GM21619 (cell line): Measurements from ENCODE around the gene EPN2.

ENCODE experiments used
- ATAC-seq: cut with Tn5 transposase; IDR thresholded peaks from one replicate; pipeline ENCODE4 v1.9.1; 2021; ENCODE audit not compliant: unreplicated experiment

Gene EPN2

GRCh38 chr17:19290066-19290705 lies 53.0 kb downstream of the EPN2 start:
- no peak for ATAC-seq

DNA sequence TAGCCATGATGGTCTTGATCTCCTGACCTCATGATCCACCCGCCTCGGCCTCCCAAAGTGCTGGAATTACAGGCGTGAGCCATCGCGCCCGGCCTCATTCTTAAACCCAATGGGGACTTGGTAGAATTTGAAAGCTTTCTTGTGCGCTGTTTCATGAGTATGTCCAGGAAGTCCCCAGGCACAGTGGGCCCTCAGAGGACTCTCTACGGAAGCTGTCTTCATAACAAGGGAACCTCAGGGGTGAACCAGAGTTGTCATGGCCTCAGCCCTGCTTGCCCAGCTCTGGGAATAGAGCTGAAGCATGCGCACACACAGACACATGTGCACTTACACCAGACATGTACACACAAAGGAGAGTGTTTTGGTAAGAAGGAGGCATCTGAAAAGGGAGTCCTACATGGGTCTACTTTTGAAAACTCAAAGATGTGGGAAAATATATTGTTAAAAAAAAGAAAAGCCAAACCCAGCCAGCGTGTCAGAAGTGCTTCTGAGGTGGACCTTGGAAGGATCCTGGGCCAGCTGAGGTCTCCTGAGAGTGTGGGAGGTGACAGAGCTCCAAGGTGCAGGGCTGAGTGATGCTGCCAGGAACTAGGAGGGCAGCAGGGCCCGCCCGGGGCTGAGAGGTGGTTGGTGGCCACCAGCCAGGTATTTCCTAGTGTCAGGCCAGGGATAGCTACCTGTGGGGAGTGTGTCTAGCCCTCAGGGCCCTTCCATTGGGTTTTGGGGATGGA lies 54.6 kb downstream of the EPN2 start:
- no peak for ATAC-seq

- ATAC-seq = no peak
Observed at GRCh38 chr17:19292377-19292711, 55.2 kb downstream of the EPN2 start.

- ATAC-seq = no peak
Observed at GRCh38 chr17:19294443-19294842, 57.3 kb downstream of the EPN2 start.

- ATAC-seq = no peak
Observed at GRCh38 chr17:19295473-19296135, 58.4 kb downstream of the EPN2 start.

GRCh38 chr17:19296786-19297778 lies 59.9 kb downstream of the EPN2 start:
- no peak for ATAC-seq

- ATAC-seq = no peak
Observed at GRCh38 chr17:19298569-19299213, 61.5 kb downstream of the EPN2 start.

GRCh38 chr17:19299214-19299747 lies 62.1 kb downstream of the EPN2 start:
- no peak for ATAC-seq

DNA sequence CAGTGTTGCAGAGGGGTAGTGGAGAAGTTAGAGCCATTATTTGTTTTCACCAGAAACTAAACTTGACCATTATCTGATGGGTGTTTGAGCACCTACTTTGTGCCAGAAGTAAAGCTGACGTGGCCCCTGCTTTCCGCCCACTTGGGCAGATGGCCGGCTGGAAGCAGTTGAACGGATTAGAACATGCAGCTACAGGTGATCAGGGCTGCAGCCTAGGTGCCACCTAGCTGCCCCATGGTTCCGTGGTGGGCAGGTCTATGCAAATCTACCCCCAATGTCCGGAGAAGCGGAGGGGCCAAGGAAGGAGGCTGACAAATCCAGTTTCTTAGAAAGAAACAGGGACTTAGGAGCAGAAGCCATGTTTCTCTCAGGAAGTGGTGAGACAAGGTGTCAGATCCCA lies 62.7 kb downstream of the EPN2 start:
- no peak for ATAC-seq

GRCh38 chr17:19301274-19301951 lies 64.2 kb downstream of the EPN2 start:
- ATAC-seq = no peak

- no peak for ATAC-seq
Observed at GRCh38 chr17:19301973-19302372, 64.8 kb downstream of the EPN2 start.

DNA sequence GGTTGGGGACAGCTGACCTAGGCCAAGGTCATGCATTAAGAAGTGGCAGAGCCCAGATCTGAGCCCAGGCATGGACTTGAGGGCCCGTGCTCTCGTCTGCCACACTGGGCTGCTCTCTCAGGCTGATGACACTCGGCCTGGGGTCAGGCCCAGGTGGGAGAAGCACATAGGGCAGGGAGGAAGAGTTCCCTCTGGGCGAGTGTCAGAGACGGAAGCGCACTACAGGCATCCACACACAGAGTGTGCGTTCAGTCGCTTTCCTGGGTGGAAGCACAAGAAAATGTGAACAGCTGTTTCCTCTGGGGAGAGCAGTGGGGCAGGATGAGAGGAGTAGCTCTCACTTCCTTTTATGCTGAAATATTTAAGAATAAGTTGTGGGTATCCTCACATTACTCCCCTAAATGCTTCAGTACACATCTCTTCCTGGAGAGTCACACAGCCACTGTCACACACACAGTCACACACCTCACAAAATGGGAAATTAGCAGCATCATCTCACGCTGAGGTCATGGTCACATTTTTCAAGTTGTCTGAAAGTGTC lies 65.7 kb downstream of the EPN2 start:
- ATAC-seq = no peak

- no peak for ATAC-seq
Observed at GRCh38 chr17:19303367-19303776, 66.2 kb downstream of the EPN2 start.

- no peak for ATAC-seq
Observed at GRCh38 chr17:19304209-19304608, 67.0 kb downstream of the EPN2 start.

- ATAC-seq = no peak
Observed at GRCh38 chr17:19304751-19305150, 67.6 kb downstream of the EPN2 start.

DNA sequence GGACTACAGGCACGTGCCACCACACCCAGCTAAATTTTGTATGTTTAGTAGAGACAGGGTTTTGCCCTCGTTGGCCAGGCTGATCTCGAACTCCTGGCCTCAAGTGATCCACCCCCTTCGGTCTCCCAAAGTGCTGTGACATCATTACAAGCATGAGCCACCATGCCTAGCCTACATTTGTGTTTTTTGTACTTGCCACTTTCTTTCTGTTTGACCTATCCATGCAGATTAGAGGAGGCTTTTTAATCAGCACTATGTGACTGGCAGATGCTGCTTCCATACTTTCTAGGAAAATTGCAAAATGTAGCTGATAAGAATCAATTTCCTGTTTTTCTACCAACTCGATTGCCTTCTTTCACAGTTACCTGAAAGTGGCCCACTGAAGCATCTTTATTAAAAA lies 68.1 kb downstream of the EPN2 start:
- no peak for ATAC-seq

DNA sequence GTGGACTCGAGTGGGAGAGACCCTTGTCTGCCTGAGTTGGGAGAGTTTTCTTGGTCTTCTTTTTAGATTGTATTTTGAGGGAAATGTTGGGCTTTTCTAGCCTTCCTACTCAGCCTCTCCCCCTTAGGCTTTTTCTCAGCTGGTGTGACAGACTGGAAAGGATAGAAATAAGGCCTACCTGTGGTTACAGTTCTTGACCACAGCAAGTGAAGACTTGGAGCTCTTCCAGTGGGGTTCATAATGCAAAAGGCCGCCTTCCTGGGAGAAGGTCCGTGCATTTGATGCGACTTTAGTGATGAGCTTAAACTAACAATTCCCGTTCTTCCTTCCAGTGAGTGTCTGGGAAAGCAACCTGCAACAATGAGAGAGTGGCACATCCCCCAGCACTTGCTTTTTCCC lies 68.6 kb downstream of the EPN2 start:
- no peak for ATAC-seq

- ATAC-seq = peak; percentile 83
Observed at GRCh38 chr17:19306160-19307111, 69.3 kb downstream of the EPN2 start.
